C4-2B (cell line): ENCODE data around the gene DENND5A.

Experiments used
- CTCF ChIP-seq: fragments of 450-650 bp; conservative IDR thresholded peaks from 2 replicates; pipeline ENCODE4 v1.5.1; 2017; ENCODE audit warnings: mild to moderate bottlenecking
- ZFX ChIP-seq: fragments of 450-650 bp; IDR thresholded peaks from 2 replicates; pipeline ENCODE4 v1.6.1; 2017

- no peak for TF ChIP-seq CTCF
- no peak for TF ChIP-seq ZFX
These were observed 114.2 kb downstream of the DENND5A start for GRCh38 chr11:9150926-9151325.
